ENCODE results near the gene COLGALT1. TPM values are rescaled to one million over a fixed set of nuclear protein-coding genes. Genes with fewer than 3 reads are reported as not detected.

The COLGALT1 gene
- total and polyA plus RNA-seq, 7 donors, result 7.8 to 62.3 (median 53.0) TPM

- TF ChIP-seq EP300 (IDR thresholded peaks at IDR 0.05), result no peak
- TF ChIP-seq CTCF (IDR thresholded peaks at IDR 0.05), result no peak
- TF ChIP-seq POLR2AphosphoS5 (IDR thresholded peaks at IDR 0.05), result no peak
- no peak for TF ChIP-seq POLR2A (IDR thresholded peaks at IDR 0.05)
- no peak for DNase-seq
- intact Hi-C loops (cut with DNase I), result no loop called here
- Histone ChIP-seq H3K9me3 (no peaks in the 10 kb centered on the region), H3K36me3 (peaks cover 0 to 10% (median 4%) of the 10 kb centered on the region in 4 donors), H3K27ac (no peak overlapping the region), H3K4me3 (no peak overlapping the region), H3K27me3 (peaks cover 0 to 52% (median 18%) of the 10 kb centered on the region in 3 donors), H3K4me1 (no peaks in the 10 kb centered on the region)
- WGBS, 2 donors, result 69 to 78% methylated on average over 9 of the region's 9 CpGs
Measured at GRCh38 chr19:17525141-17525540, 30.3 kb upstream of the COLGALT1 start.

GRCh38 chr19:17526922-17527321 lies 28.5 kb upstream of the COLGALT1 start:
- Histone ChIP-seq H3K4me3 (no peak overlapping the region), H3K27me3 (peaks cover 0 to 52% (median 22%) of the 10 kb centered on the region in 3 donors), H3K9me3 (no peaks in the 10 kb centered on the region), H3K36me3 (no peaks in the 10 kb centered on the region), H3K4me1 (no peaks in the 10 kb centered on the region), H3K27ac (no peak overlapping the region)
- no peak for DNase-seq
- intact Hi-C loops (cut with DNase I), result no loop called here
- 18 to 31% methylated on average over 16 of the region's 16 CpGs for WGBS, 2 donors
- TF ChIP-seq POLR2AphosphoS5 (IDR thresholded peaks at IDR 0.05) (no peak), POLR2A (IDR thresholded peaks at IDR 0.05) (no peak), EP300 (IDR thresholded peaks at IDR 0.05) (no peak), CTCF (IDR thresholded peaks at IDR 0.05) (no peak)

- H3K27ac ChIP-seq, result no peak overlapping the region
- no peaks in the 10 kb centered on the region for H3K36me3 ChIP-seq
- intact Hi-C loops (cut with DNase I), result no loop called here
- H3K4me1 ChIP-seq, result no peaks in the 10 kb centered on the region
- peaks cover 0 to 52% (median 22%) of the 10 kb centered on the region in 3 donors for H3K27me3 ChIP-seq
- no peak for DNase-seq
- no peaks in the 10 kb centered on the region for H3K9me3 ChIP-seq
- no peak overlapping the region for H3K4me3 ChIP-seq
- WGBS, 2 donors, result 53% methylated on average over 10 of the region's 10 CpGs
- TF ChIP-seq POLR2A (IDR thresholded peaks at IDR 0.05), result no peak
- no peak for TF ChIP-seq CTCF (IDR thresholded peaks at IDR 0.05)
- TF ChIP-seq EP300 (IDR thresholded peaks at IDR 0.05), result no peak
- no peak for TF ChIP-seq POLR2AphosphoS5 (IDR thresholded peaks at IDR 0.05)
Measured at GRCh38 chr19:17527326-17527725, 28.1 kb upstream of the COLGALT1 start.

- Histone ChIP-seq H3K27me3 (peaks cover 0 to 52% (median 22%) of the 10 kb centered on the region in 3 donors), H3K4me1 (no peaks in the 10 kb centered on the region), H3K9me3 (no peaks in the 10 kb centered on the region), H3K27ac (no peak overlapping the region), H3K4me3 (no peak overlapping the region), H3K36me3 (no peaks in the 10 kb centered on the region)
- WGBS, 2 donors, result 92 to 96% methylated on average over 3 of the region's 3 CpGs
- no peak for DNase-seq
- no peak for TF ChIP-seq CTCF (IDR thresholded peaks at IDR 0.05)
- no peak for TF ChIP-seq POLR2AphosphoS5 (IDR thresholded peaks at IDR 0.05)
- no peak for TF ChIP-seq EP300 (IDR thresholded peaks at IDR 0.05)
- TF ChIP-seq POLR2A (IDR thresholded peaks at IDR 0.05), result no peak
- intact Hi-C loops (cut with DNase I), result no loop called here
Measured at GRCh38 chr19:17528610-17529009, 26.8 kb upstream of the COLGALT1 start.
